UCSD-AML1 (cell line): ENCODE results near the gene CTNNA3.
"Not testable (repeated sequence)": the region's sequence is repeated elsewhere in the genome, so short reads cannot be mapped to it uniquely, and the experiment has no call there.

Experiments
- DNase-seq: peaks from one replicate; lab custom pipeline; 2025; ENCODE audit not compliant: unreplicated experiment; lab: John Stamatoyannopoulos, UW

The CTNNA3 gene

DNA sequence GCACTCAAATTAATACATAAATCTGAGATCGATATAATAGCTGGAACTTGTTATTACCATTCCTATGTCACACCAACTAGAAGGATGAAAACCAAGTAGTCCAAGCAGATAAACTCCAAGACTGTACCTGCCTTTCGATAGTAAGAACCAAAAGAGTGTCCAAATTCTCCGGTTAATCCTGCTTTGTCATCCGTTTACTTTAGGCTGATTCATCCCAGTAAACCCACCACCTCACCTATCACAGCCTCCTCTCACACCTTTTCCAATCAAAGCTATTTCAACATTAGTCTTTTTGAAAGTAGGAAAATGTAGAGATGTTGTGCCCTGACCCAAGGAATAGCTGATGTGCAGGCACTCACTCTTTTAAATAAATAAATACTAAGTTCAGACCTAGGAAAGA is 177.2 kb downstream of the CTNNA3 start:
- no peak for DNase-seq

DNA sequence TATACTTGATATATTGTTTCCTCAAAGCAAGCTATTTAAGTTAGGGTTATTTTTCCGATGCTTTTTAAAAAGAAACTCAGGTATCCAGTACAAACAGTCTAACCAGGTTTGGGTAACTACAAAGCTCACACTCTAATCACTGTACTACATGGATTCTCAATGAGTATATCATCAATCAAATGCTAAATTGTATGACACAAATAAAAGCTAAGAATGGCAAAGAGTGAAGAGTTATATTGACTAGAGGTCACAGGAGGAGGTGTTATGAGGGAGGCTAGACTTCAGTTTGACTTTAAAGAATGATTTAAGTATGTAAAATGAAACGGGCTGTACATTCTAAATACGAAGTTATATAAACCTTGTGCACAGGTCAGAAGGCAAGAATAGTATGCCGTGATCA is 178.0 kb downstream of the CTNNA3 start:
- no peak for DNase-seq

DNA sequence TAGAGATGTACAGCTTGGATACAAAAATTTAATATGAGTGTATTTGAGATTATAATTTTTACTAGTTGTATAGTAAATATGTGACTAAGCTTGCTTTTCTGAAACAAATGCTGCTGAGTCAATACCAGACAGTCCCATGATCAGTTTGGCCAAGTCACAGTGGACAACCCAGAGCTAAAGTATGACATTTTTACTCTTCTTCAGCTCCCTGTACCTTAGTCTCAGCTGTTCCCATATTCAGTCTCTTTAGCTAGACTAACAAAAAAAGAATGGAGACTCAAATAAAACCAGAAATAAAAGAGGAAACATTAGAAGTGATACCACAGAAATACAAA is 189.3 kb downstream of the CTNNA3 start:
- no peak for DNase-seq

DNA sequence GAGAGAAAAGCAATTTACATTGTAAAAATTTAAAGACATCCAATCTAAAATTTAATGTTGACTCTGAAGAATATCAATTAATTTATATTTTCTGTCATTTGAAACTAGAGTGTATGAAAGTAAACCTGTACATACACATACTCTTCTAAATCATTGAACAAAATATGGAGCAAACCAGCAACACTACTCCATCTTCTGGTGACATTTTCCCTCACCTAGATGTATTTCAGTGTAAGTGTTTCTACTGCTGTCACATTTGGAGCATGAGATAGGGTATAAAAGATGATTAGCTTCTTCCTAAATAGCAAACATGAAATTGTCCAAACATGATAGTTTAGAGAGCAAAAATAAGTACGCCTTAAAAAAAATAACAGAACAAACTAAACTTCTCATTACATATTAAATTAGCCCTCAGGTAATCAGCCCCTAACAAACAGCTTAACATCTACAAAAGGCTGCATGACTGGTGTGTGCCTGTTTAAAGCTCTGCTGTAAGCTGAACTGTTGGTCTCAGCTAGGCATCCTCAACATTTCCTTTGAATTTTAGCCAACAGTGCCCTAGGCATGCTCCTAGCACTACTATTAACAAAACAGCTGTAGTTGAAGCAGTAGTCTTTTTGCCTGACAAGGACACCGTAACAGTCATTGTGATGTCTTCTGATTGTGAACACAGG is 189.8 kb downstream of the CTNNA3 start:
- no peak for DNase-seq

DNA sequence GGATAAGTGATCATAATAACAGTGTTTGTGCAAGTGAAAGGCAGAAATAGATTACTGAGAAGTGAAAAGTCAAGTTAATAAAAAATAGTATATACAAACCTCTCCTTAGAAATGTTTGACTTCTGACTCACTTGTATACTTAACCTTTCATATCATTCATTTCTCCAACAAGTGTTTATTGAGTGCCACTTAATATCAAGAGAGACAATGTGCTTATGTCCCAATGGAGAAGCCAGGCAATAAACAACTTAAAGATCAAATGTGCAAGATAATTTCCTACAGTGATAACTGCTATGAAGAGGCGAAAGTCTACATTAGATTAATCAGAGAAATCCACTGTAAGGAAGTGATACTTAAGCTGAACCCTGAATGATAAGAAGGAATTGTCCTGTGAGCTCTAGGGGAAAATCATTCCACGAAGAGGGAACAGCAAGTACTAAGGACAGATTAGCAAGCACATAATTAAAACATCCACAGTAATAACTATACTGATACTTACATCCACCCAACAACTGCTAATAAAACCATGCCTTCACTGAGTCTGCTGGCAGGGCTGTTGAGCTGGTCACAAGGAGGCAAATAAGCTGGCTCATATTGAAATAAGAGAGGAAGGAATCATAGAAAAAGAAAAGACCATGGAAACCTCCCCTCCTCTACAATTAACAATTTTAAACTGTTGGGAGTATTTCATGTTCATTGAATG is 203.5 kb downstream of the CTNNA3 start:
- no peak for DNase-seq

DNA sequence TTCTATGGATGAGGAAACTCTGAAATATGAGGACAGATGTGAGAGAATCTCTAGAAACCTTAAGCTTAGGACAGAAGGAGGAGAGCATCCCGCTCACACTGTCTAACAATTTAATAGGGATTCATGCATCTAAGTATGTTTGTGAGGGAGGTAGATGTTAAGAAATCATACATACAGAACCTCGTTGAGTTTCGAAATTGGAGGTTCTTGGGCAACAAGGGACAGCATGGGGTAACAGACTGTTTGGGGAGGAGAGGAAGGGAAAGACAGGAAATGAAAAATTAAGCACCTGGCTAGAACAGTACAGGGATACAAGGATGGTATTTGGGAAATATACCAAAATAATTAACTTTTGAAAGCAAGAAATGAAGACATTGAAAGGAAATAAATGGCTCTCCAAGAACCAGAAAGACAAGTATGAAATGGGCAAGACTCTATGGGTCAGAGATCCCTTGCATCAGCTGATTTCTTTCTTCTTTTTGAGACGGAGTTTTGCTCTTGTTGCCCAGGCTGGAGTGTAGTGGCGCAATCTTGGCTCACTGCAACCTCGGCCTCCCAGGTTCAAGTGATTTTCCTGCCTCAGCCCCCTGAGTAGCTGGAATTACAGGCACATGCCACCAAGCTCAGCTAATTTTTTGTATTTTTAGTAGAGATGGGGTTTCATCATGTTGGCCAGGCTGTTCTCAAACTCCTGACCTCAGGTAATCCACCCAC is 207.9 kb downstream of the CTNNA3 start:
- no peak for DNase-seq

DNA sequence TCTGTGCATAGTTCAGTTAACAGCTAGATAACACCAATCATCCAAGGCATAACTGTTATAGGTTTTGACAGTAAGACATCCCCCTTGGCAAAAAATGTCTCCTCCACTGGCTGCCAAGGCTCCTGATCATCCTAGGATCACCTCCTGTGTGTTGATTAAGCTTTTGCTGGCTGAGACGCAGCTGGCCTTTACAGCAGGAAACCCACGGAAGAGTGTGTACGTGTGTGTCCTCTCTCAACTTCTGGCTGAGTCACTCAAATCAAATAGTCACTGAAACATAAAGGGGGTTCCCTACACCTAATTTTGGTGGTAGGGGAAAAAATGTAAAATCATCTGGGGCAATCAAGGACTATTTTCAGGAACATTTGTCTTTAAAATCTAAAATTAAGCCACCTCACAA is 208.8 kb downstream of the CTNNA3 start:
- DNase-seq = no peak

DNA sequence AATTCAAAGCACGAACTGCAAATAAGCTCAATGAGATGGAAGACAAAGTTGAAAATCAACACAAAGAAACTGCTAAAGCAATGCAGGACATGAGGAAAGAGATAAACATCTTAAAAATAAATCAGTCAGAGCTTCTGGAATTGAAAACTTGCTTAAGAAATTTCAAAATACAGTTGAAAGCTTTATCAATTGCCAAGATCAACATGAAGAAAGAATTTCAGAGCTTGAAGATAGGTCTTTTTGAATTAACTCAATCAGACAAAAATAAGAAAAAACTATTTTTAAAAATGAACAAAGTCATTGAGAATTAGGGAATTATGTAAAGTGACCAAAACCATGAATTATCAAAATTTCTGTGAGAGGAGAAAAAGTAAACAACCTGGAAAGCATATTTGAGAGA is 218.1 kb downstream of the CTNNA3 start:
- DNase-seq = no peak

DNA sequence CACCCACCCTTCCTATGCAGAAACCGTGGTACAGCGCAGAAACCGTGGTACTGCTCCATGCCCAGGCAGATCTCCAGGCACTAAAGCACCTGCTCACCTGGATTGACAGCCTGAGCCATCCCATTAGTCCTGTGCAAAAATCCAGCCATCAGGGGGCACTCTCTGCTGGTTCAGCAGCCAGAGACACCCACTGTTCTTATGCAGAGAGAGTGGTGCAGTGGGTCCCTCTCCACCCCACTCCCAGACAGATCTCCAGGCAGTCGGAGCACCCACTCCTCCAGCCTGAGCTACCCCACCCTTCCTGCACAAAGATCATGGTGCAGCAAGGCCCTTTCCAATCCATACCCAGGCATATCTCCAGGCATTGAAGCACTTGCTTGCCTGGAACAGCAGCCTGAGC is 219.8 kb downstream of the CTNNA3 start:
- DNase-seq = no peak

DNA sequence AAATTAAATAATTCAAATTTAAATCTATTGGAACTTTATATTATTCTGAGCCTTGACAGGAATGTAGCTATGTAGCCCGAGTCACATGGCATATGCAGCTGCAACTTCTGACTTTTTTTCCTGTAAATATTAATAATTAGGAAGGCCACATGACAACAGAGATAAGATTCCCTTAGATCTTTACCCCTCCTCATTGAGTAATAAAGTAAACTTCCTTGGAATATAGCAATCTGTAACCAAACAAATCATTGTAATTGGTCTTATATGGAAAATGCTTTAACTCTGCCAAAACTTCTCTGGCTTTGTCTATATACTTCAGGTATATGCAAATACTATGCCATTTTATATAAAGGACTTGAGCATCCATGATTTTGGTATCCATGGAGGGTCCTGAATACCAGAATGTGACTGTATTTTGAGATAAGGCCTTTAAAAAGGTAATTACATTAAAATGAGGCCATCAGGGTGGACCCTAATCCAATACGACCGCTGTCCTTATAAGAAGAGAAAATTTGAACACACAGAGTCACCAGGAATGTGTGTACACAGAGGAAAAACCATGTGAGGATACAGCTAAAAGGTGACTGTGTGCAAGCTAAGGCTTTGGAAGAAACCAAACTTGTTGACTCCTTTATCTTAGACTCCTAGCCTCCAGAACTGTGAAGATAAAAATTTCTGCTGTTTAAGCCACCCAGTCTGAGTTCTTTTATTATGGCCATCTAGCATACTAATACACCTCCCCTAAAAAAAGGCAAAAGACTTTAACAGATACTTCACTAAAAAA is 222.0 kb downstream of the CTNNA3 start:
- no peak for DNase-seq

DNA sequence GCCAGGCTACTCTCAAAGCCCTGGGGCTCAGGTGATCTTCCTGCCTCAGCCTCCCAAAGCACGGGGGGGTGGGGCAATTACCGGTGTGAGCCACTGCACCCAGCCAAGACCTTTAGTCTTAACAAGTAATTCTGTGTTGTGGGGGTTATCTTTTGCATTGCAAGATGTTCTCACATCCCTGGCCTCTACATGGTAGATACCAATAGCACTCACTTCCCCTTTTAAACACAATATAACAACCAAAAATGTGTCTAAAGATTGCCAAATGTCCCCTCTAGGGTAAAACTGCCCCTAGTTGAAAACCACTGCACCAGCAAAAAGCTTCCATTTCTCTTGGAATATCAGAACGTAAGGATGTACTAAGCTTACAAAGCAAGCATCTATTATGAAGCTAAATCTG is 225.0 kb downstream of the CTNNA3 start:
- DNase-seq = no peak

DNA sequence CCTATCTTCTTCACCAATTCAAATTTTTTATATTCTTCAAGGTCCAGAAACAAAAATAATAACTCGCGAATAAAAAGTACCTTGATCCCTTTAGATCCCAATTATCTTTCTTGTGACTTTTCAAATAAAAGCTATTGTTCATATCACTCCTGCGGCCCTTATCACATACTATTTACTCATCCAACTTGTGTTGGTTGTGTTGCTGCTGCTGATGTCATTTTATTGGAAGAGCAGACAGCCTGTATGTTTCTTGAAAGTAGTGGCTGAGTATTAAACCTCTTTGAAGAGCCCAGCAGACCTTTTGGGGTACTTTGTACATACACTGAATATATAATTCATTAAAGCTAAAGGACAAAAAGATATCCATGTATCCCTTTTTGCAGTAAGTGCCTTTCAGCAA is 231.7 kb downstream of the CTNNA3 start:
- no peak for DNase-seq

DNA sequence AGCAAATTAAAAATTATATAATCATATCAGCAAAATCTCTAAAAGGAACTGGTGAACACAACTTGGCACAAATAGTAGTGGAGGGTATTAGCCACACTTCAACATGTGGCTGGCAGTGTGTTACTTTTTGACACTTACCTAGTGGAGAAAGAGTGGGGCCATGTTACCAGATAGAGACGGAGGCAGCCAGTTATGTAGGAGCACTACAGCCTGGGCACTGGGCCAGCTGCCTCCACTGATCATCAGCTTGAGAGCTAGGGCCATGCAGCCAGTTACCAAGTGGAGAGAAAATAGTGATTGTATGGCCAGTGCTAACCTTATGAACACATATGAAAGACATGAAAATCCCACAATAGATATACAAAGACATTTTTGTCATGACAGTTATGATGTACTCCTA is 243.1 kb downstream of the CTNNA3 start:
- DNase-seq = no peak

DNA sequence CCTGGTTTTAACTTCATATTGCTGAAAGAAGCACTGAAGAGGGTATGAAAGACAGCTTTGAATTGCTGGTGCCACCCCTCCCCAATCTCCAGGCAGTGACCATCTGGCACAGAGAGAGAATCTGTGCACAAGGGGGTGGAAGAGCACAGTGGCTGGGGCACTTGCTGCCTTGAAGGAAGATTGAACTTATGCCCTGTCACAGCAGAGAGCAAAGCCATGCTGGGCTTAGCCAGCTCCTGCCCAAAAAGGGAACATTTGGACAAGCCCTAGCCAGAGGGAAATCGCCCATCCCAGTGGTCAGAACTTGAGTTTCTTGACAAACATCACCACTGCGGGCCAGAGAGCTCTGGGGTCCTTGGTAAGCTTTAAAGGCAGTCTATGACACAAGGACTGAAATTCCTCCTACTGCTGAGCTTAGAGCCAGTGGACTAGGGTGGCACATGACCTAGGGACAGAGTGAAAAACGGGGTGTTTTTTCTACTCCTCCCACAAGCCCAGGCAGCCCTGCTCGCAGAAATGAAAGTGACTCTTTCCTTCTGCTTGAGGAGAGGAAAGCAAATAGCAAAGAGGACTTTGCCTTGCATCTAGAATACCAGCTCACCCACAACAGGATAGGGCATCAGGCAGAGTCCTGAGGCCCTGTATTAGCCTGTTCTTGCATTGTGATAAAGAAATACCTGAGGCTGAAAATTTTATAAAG is 257.2 kb downstream of the CTNNA3 start:
- DNase-seq = no peak

DNA sequence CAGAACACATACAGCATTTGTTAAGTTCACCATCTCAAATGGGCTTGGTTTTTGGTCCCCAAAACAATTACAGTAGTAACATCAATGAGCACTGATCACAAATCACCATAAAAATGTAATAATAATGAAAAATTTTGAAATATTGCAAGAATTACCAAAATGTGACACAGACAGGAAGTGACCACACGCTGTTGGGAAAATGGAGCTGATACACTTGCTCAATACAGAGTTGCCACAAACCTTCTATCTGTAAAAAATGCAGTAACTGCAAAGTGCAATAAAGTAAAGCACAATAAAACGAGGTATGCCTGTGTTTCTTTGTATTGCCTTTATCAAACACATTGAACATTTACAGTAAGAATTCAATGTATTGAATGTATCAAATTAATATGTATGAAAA is 262.7 kb downstream of the CTNNA3 start:
- DNase-seq = no peak

DNA sequence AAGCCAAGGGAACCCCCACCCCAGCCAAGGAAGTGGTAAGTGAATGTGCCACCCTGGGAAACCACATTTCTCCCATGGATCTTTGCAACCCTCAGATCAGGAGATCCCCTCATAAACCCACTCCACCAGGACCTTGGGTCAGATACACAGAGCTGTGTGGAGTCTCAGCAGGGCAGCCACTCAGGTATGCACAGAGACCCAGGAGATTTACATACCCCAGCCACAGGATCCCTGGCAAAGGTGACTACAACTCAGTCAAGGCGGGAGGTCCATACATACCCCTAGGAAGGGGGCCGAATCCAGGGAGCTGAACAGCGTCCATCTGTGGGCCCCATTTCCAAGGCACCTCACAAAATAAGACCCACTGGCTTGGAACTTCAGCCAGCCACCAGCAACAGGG is 293.4 kb downstream of the CTNNA3 start:
- no peak for DNase-seq

DNA sequence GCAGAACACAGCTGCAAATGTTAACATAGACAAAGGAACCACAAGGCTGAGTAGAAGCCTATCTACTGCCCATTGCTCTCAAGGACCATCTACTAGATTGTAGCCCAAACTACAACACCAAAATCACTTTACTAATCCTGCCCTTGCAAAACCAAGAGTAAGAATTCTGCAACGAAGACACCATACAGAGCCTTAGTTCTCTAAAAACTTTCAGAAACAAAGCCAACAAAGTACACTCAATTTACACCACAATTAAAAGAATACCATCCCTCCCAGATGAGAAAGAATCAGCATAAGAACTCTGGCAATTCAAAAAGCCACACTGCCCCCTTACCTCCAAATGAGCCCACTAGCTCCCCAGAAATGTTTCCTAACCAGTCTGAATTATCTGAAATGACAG is 294.3 kb downstream of the CTNNA3 start:
- no peak for DNase-seq

DNA sequence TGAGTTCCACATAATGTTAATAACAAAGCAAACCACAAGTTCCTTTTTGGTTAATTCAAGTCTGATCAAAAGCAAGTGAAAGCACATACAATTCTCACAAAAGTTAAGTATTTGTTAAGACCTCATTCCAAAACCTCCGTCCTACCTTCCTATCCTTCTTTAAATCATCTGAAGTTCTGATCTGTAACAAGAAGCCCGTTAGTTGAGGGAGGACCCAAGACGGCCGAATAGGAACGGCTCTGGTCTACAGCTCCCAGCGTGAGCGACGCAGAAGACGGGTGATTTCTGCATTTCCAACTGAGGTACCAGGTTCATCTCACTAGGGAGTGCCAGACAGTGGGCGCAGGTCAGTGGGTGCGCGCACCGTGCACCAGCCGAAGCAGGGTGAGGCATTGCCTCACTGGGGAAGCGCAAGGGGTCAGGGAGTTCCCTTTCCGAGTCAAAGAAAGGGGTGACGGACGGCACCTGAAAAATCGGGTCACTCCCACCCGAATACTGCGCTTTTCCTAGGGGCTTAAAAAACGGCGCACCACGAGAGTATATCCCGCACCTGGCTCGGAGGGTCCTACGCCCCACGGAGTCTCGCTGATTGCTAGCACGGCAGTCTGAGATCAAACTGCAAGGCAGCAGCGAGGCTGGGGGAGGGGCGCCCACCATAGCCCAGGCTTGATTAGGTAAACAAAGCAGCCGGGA is 309.0 kb downstream of the CTNNA3 start:
- not testable (repeated sequence) for DNase-seq

DNA sequence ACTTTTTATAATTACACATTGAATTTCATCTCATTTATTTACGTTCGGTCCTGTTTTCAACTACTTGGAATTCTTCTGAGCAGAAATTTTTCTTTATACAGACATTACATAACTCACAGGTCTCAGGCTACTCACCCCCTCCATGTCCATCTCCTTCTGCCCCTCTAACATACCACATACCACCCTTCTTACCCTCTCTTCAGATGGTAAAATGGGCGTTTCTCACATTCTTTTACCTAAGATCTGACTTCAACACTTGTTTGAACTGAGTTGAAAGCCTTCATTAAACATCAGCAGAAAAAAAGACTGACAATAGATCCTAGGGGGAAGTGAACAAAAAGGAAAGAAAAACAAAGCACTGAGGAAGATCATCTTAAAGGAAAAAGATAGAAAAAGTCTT is 309.7 kb downstream of the CTNNA3 start:
- no peak for DNase-seq

DNA sequence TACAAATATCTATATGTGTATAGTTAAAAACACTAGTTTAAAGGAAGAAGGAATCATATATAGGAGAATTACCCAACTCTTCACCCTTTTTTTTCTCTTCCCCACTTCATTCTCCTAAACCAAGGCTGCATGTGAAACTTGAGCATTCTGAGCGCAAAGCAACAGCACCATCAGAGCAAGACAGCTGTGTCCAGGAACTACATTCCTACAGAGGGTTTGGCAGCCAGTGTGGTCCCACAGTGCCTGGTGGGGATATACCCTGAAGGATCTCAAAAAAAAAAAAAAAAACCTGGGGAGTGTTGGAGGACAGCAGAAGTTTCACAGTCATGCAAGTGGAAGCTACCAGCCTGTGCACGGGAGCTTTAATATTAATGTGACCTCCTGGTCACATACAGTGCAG is 310.4 kb downstream of the CTNNA3 start:
- DNase-seq = no peak

DNA sequence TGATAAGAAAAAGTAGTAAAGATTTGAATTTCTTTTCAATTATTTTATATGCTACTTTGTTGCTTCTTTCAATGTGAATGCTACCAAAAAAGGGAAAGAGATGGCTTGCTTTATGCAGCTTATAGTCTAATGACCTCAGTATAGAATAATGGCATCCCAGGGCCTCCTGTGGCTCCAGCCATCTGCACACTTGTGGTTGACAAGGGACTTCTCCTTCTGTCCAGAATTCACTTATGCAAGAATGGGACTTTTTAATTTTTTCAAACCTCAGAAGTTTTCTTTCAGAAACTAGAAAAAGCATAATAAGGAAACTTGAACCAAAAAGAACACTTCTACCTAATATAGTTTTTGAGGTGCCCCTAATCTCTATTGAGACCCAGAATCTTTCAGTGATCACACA is 310.9 kb downstream of the CTNNA3 start:
- no peak for DNase-seq
